ENCODE data around the gene MST1R.

MST1R gene

GRCh38 chr3:49868862-49869466 lies 34.7 kb downstream of the MST1R start:
- DNase-seq (ENCODE audit: low read depth), result no peak
- peak overlapping the region; percentile 12 for H3K4me3 ChIP-seq (ENCODE audit: low read length)
- TF ChIP-seq CTCF (conservative IDR thresholded peaks at IDR 0.05; ENCODE audit: low read depth, low read length), result no peak

GRCh38 chr3:49867871-49868321 lies 35.8 kb downstream of the MST1R start:
- H3K4me3 ChIP-seq (ENCODE audit: low read length), result no peak overlapping the region
- no peak for TF ChIP-seq CTCF (conservative IDR thresholded peaks at IDR 0.05; ENCODE audit: low read depth, low read length)
- DNase-seq (ENCODE audit: low read depth), result no peak

GRCh38 chr3:49867400-49867799 lies 36.3 kb downstream of the MST1R start:
- TF ChIP-seq CTCF (conservative IDR thresholded peaks at IDR 0.05; ENCODE audit: low read depth, low read length), result no peak
- no peak for DNase-seq (ENCODE audit: low read depth)

GRCh38 chr3:49865198-49865784 lies 38.4 kb downstream of the MST1R start:
- TF ChIP-seq CTCF (conservative IDR thresholded peaks at IDR 0.05; ENCODE audit: low read depth, low read length), result no peak
- DNase-seq (ENCODE audit: low read depth), result no peak
- no peak overlapping the region for H3K4me3 ChIP-seq (ENCODE audit: low read length)

More at GRCh38 chr3:49867400-49867799, 36.3 kb downstream of the MST1R start:
- no peak overlapping the region for H3K4me3 ChIP-seq (ENCODE audit: low read length)

GRCh38 chr3:49864505-49864904 lies 39.2 kb downstream of the MST1R start:
- H3K4me3 ChIP-seq (ENCODE audit: low read length), result no peak overlapping the region
- no peak for DNase-seq (ENCODE audit: low read depth)
- no peak for TF ChIP-seq CTCF (conservative IDR thresholded peaks at IDR 0.05; ENCODE audit: low read depth, low read length)

GRCh38 chr3:49859576-49860305 lies 43.9 kb downstream of the MST1R start:
- no peak for DNase-seq (ENCODE audit: low read depth)
- H3K4me3 ChIP-seq (ENCODE audit: low read length), result no peak overlapping the region
- TF ChIP-seq CTCF (conservative IDR thresholded peaks at IDR 0.05; ENCODE audit: low read depth, low read length), result no peak

Measured in retinal pigment epithelial cell (primary cell).